SK-N-SH (cell line): ENCODE measurements around the gene TRPM8. TPM values are rescaled to one million over a fixed set of nuclear protein-coding genes. Genes with fewer than 3 reads are reported as not detected.
A peak's percentile ranks its signal among the peaks of the same experiment; 100 is the strongest.

Experiments used
- CTCF ChIA-PET: fragments of 300-600, 350-600 bp; formaldehyde crosslinking; extraction: SDS; loops from one replicate; lab custom pipeline; 2021; lab: Yijun Ruan, JAX
- POLR2A ChIA-PET: fragments of 350-600 bp; sonication (Branson Sonifier 250); formaldehyde crosslinking; extraction: SDS; loops from one replicate; lab custom pipeline; 2020; ENCODE audit warnings: antibody characterized with exemption, inconsistent platforms; lab: Yijun Ruan, JAX
- DNase-seq: peaks from one replicate; pipeline ENCODE4 v3.0.0; 2012
- H2AFZ ChIP-seq: fragments of 200-600 bp; sonication (generic); 2 replicates; pipeline ENCODE4 v1.8.1; 2016; ENCODE audit warnings: antibody characterized with exemption, mild to moderate bottlenecking, low read depth
- H3F3A ChIP-seq: fragments of 200-600 bp; sonication (generic); replicated peaks from 2 replicates; pipeline ENCODE3; 2016; ENCODE audit warnings: antibody characterized with exemption, mild to moderate bottlenecking; ENCODE audit not compliant: insufficient read depth
- H3K27ac ChIP-seq, 2 experiments: fragments of 200-500 bp in 1 of 2; fragments of 200-600 bp in 1 of 2; sonication (Bioruptor generic) in 1 of 2; sonication (generic), shearing (Covaris generic) in 1 of 2; 2 replicates each; pipeline versions ENCODE4 v1.5.1 to v1.6.1; 2014 to 2016; ENCODE audit warnings: low read depth in 2 of 2, inconsistent platforms in 1 of 2, low read length in 1 of 2, mild to moderate bottlenecking in 1 of 2, mixed read lengths in 1 of 2
- H3K27me3 ChIP-seq: fragments of 200-600 bp; sonication (generic), shearing (Covaris generic); 2 replicates; pipeline ENCODE4 v1.6.1; 2016; ENCODE audit warnings: mixed run types; ENCODE audit not compliant: insufficient read depth
- H3K36me3 ChIP-seq, 2 experiments: fragments of 200-500 bp in 1 of 2; fragments of 200-600 bp in 1 of 2; sonication (Bioruptor generic) in 1 of 2; sonication (generic) in 1 of 2; replicated peaks in 1 of 2; 2 replicates each; pipeline versions ENCODE3 to v1.5.1; 2014 to 2016; ENCODE audit warnings: low read length in 1 of 2, mild to moderate bottlenecking in 1 of 2; ENCODE audit not compliant: insufficient read depth in 2 of 2, control insufficient read depth in 1 of 2
- H3K4me1 ChIP-seq, 2 experiments: fragments of 200-500 bp in 1 of 2; fragments of 200-600 bp in 1 of 2; sonication (Bioruptor generic) in 1 of 2; sonication (generic), shearing (Covaris generic) in 1 of 2; 2 replicates each; pipeline versions ENCODE4 v1.5.1 to v1.6.1; 2014 to 2016; ENCODE audit warnings: low read depth in 1 of 2, low read length in 1 of 2, mixed run types in 1 of 2; ENCODE audit not compliant: insufficient read depth in 2 of 2, control insufficient read depth in 1 of 2
- H3K4me2 ChIP-seq: fragments of 200-600 bp; sonication (generic), shearing (Covaris generic); 2 replicates; pipeline ENCODE4 v1.6.1; 2017; ENCODE audit warnings: mixed run types
- H3K4me3 ChIP-seq, 2 experiments: fragments of 200-500 bp in 1 of 2; fragments of 200-600 bp in 1 of 2; sonication (Bioruptor generic) in 1 of 2; sonication (generic), shearing (Covaris generic) in 1 of 2; 2 replicates each; pipeline versions ENCODE4 v1.5.1 to v1.8.1; 2014 to 2016; ENCODE audit warnings: low read depth in 2 of 2, inconsistent platforms in 1 of 2, low read length in 1 of 2, mild to moderate bottlenecking in 1 of 2, mixed read lengths in 1 of 2, moderate library complexity in 1 of 2
- H3K79me2 ChIP-seq: fragments of 200-600 bp; sonication (generic); 2 replicates; pipeline ENCODE4 v1.8.1; 2017; ENCODE audit warnings: mild to moderate bottlenecking; ENCODE audit not compliant: insufficient read depth
- H3K9ac ChIP-seq: fragments of 200-600 bp; sonication (generic); 2 replicates; pipeline ENCODE4 v1.6.1; 2017; ENCODE audit warnings: mixed run types
- H3K9me2 ChIP-seq: fragments of 200-600 bp; sonication (generic); 2 replicates; pipeline ENCODE4 v1.6.1; 2017; ENCODE audit warnings: mixed run types
- H3K9me3 ChIP-seq: fragments of 200-600 bp; sonication (generic); 2 replicates; pipeline ENCODE4 v1.6.1; 2017; ENCODE audit warnings: mixed run types, mild to moderate bottlenecking, moderate library complexity
- H4K20me1 ChIP-seq: fragments of 200-600 bp; sonication (generic); 2 replicates; pipeline ENCODE4 v1.6.1; 2017; ENCODE audit warnings: mild to moderate bottlenecking, mixed run types; ENCODE audit not compliant: insufficient read depth
- ELF1 ChIP-seq: IDR thresholded peaks from 2 replicates; pipeline ENCODE4 v1.4.0; 2012
- FOSL2 ChIP-seq: IDR thresholded peaks from 2 replicates; pipeline ENCODE4 v1.4.0; 2012; ENCODE audit warnings: low read depth, mild to moderate bottlenecking, moderate library complexity, borderline replicate concordance
- FOXM1 ChIP-seq: IDR thresholded peaks from 2 replicates; pipeline ENCODE4 v1.4.0; 2012; ENCODE audit warnings: low read depth, mild to moderate bottlenecking
- GABPA ChIP-seq: IDR thresholded peaks from 2 replicates; pipeline ENCODE4 v1.4.0; 2012; ENCODE audit warnings: low read depth, mild to moderate bottlenecking
- JUND ChIP-seq: IDR thresholded peaks from 2 replicates; pipeline ENCODE4 v1.4.0; 2012
- NFIC ChIP-seq: IDR thresholded peaks from 2 replicates; pipeline ENCODE4 v1.4.0; 2012; ENCODE audit warnings: borderline replicate concordance
- POLR2AphosphoS5 ChIP-seq: IDR thresholded peaks from 2 replicates; pipeline ENCODE4 v1.6.1; 2012; ENCODE audit warnings: low read depth, low read length
- RCOR1 ChIP-seq: fragments of 150-350 bp; IDR thresholded peaks from 2 replicates; pipeline ENCODE4 v1.6.1; 2017; ENCODE audit warnings: antibody characterized with exemption, low read length
- RXRA ChIP-seq: IDR thresholded peaks from 2 replicates; pipeline ENCODE4 v1.4.0; 2012; ENCODE audit warnings: low read depth, mild to moderate bottlenecking, borderline replicate concordance
- SMC3 ChIP-seq: IDR thresholded peaks from 2 replicates; pipeline ENCODE4 v1.6.1; 2012; ENCODE audit warnings: low read depth, low read length, improper control_type of control experiment
- TCF12 ChIP-seq: IDR thresholded peaks from 2 replicates; pipeline ENCODE4 v1.4.0; 2012
- TEAD4 ChIP-seq: IDR thresholded peaks from 2 replicates; pipeline ENCODE4 v1.4.0; 2012; ENCODE audit warnings: mild to moderate bottlenecking, borderline replicate concordance; ENCODE audit not compliant: insufficient read depth
- WGBS: methylation state at CpG from one replicate; pipeline ENCODE4 v1.1.6; 2017; ENCODE audit warnings: low lambda C conversion rate; 5-methylcytosine and 5-hydroxymethylcytosine counted together
- polyA plus RNA-seq, 3 experiments: library from polyadenylated mRNA; depleted of rRNA; stranded (reverse); fragments of >200 nt; gene quantifications; 2 replicates each; pipeline ENCODE4 v1.2.3, GENCODE V29; 2012
- TF ChIP-seq, protein P1 (sequence below): IDR thresholded peaks from 2 replicates; pipeline ENCODE4 v1.4.0; 2012; ENCODE audit warnings: low read depth, borderline replicate concordance
- TF ChIP-seq, protein P2 (sequence below): fragments of 150-350 bp; IDR thresholded peaks from 2 replicates; pipeline ENCODE4 v1.6.1; 2017; ENCODE audit warnings: antibody characterized with exemption, low read length, low read depth, borderline replicate concordance

TRPM8 gene
- polyA plus RNA-seq, 1 of the 3 experiments (the other 2 are of a cell fraction) = 0.85 TPM

DNA sequence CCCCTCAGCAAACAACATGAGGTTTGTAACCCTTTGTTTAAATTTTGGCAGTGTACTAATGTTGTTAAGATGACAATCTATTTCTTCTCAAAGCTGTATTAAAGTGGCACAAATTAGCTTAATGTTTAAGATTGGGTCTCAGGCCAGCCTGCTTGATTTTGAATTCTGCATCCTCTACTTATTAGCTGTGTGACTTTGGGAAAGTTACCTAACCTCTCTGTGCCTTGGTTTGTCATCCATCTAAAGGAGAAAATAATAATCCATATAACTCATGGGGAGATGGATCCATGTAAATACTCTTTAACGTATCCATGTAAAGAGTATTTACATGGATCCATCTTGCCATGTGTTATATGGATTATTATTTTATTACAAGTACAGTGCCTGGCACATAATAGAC is 2.1 kb downstream of the TRPM8 start:
- Histone ChIP-seq H3K9me3 (no peaks in the 10 kb centered on the region), H3K4me1 (peaks cover 0 to 3% of the 10 kb centered on the region in 2 experiments; a peak in 1 of 4 replicates), H2AFZ (no peak overlapping the region), H3F3A (peaks cover 10% of the 10 kb centered on the region), H3K27ac (no peak overlapping the region), H3K79me2 (no peaks in the 10 kb centered on the region), H4K20me1 (no peaks in the 10 kb centered on the region), H3K4me2 (no peak overlapping the region), H3K4me3 (no peak overlapping the region), H3K9me2 (no peaks in the 10 kb centered on the region), H3K9ac (no peak overlapping the region), H3K36me3 (no peaks in the 10 kb centered on the region), H3K27me3 (peaks cover 4% of the 10 kb centered on the region; the same call in 1 of the 2 replicates)
- DNase-seq = no peak
- WGBS = 71% methylated on average over 1 of the region's 1 CpG
- POLR2A ChIA-PET = no interaction called here
- CTCF ChIA-PET = interaction anchor here (3.1 kb wide), 1 partner anchor 9 kb away, joined by 16 read pairs; no protein-coding TSS in a partner anchor
- TF ChIP-seq TEAD4 (no peak), NFIC (no peak), POLR2AphosphoS5 (no peak), RCOR1 (no peak), RXRA (no peak), JUND (no peak), SMC3 (no peak), TCF12 (no peak), FOXM1 (no peak), ELF1 (no peak)
- TF ChIP-seq, protein P1, sequence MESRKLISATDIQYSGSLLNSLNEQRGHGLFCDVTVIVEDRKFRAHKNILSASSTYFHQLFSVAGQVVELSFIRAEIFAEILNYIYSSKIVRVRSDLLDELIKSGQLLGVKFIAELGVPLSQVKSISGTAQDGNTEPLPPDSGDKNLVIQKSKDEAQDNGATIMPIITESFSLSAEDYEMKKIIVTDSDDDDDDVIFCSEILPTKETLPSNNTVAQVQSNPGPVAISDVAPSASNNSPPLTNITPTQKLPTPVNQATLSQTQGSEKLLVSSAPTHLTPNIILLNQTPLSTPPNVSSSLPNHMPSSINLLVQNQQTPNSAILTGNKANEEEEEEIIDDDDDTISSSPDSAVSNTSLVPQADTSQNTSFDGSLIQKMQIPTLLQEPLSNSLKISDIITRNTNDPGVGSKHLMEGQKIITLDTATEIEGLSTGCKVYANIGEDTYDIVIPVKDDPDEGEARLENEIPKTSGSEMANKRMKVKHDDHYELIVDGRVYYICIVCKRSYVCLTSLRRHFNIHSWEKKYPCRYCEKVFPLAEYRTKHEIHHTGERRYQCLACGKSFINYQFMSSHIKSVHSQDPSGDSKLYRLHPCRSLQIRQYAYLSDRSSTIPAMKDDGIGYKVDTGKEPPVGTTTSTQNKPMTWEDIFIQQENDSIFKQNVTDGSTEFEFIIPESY = no peak
- TF ChIP-seq, protein P2, sequence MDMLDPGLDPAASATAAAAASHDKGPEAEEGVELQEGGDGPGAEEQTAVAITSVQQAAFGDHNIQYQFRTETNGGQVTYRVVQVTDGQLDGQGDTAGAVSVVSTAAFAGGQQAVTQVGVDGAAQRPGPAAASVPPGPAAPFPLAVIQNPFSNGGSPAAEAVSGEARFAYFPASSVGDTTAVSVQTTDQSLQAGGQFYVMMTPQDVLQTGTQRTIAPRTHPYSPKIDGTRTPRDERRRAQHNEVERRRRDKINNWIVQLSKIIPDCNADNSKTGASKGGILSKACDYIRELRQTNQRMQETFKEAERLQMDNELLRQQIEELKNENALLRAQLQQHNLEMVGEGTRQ = no peak

DNA sequence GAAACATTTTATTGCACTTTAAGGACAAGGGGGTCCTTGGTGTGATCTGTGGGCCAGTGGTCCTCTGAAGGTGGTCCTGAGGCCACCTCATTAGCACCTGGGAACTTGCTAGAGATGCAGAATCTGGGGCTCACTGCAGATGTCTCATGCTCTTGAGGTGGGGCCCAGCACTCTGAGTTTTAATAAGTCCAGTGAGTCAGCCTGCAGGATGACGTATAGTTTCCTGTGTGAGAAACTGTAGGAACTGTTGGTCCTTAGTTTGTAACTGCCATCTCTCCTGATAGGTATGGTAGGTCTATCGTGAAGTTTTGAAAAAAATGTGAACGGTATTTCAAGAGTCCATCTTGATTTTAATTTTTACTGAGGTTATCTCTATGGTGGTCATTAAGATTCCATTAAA is 2.8 kb downstream of the TRPM8 start:
- WGBS = 48% methylated on average over 3 of the region's 3 CpGs
- H4K20me1 ChIP-seq = no peaks in the 10 kb centered on the region
- CTCF ChIA-PET = interaction anchor here (1.0 to 3.1 kb wide), 2 partner anchors 8 to 19 kb away, joined by 3 to 16 read pairs; no protein-coding TSS in a partner anchor
- TF ChIP-seq JUND = peak; percentile 49; the same call in 1 of the 2 replicates
- TF ChIP-seq, protein P2 = no peak
- 0 out of 2 replicates have a peak, but pooled peaks have one; percentile 12 for TF ChIP-seq TCF12
- no peak for TF ChIP-seq GABPA
- peak; percentile 54 for TF ChIP-seq FOSL2
- TF ChIP-seq, all 33 proteins: peak for 3
- H3K4me2 ChIP-seq = no peak overlapping the region
- peaks cover 10% of the 10 kb centered on the region for H3F3A ChIP-seq
- H3K79me2 ChIP-seq = no peaks in the 10 kb centered on the region
- POLR2A ChIA-PET = no interaction called here
- no peaks in the 10 kb centered on the region for H3K9me2 ChIP-seq
- DNase-seq = no peak
- H3K36me3 ChIP-seq = no peaks in the 10 kb centered on the region
- no peak overlapping the region for H3K9ac ChIP-seq
- peaks cover 0 to 3% of the 10 kb centered on the region in 2 experiments; a peak in 1 of 4 replicates for H3K4me1 ChIP-seq
- H3K9me3 ChIP-seq = no peaks in the 10 kb centered on the region
- peaks cover 4% of the 10 kb centered on the region; the same call in 1 of the 2 replicates for H3K27me3 ChIP-seq
- H3K27ac ChIP-seq = no peak overlapping the region
- H2AFZ ChIP-seq = no peak overlapping the region
- H3K4me3 ChIP-seq = no peak overlapping the region
